Erythroblast (primary cell): ENCODE results near the gene NECTIN4.

ENCODE experiments used
- GATA1 ChIP-seq: IDR thresholded peaks from 2 replicates; pipeline ENCODE4 v1.6.1; 2011; ENCODE audit warnings: low read depth, mild to moderate bottlenecking, control low read depth, low read length, moderate library complexity
- POLR2A ChIP-seq: IDR thresholded peaks from 2 replicates; pipeline ENCODE4 v1.6.1; 2011; ENCODE audit warnings: mild to moderate bottlenecking, low read length

DNA sequence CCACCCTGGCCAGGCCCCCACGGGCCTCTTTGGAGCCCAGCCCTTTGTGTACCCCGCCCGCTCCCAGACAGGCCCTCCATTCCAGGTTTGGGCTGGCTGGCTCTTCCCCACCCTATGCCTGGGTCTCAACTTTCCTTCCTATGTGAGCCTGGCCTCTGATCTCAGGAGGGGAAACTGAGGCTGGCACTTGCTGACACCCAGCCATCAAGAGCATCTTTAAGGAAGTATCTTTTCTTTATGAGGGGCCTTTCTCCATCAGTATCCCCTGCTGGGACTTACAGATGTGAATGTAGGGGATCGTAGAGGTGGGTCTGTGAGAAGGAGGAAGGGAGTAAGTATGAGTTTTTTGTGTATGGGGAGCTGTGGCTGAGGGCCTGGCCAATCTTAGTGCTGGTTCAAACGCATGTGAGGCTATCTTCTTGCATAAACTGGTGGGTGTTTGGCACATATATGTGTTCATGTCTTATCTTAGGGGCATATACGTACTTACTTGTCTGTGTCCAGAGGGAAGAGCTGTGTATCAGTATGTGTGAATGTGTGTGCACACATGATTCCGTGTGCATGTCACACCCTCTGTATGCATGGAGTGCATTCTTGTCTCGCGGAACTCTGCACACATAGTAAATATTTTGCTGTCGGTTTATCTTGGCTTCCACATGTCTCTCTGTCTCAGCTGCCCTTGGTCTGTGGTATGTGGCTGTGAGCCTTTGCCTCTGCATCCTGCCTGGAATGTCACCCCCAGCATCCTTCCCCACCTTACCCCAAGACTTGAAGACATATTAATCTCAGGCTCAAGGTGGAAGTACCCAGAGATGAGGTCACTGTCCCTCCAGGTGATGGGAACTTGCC is 5.4 kb downstream of the NECTIN4 start:
- no peak for TF ChIP-seq POLR2A
- no peak for TF ChIP-seq GATA1
